Tongue (tissue), 2 donors: ENCODE results near the gene ROM1. TPM values are rescaled to one million over a fixed set of nuclear protein-coding genes. Genes with fewer than 3 reads are reported as not detected.

Experiments used
- DNase-seq: peaks from one replicate; pipeline ENCODE4 v3.0.0-alpha.2; 2015
- total RNA-seq: library from RNA; depleted of rRNA; stranded (reverse); fragments of >200 nt; gene quantifications from one replicate; pipeline ENCODE4 v1.2.3, GENCODE V29; 2014

The ROM1 gene
- total RNA-seq, 1 donor from 2014 or later: 0.72 TPM

DNA sequence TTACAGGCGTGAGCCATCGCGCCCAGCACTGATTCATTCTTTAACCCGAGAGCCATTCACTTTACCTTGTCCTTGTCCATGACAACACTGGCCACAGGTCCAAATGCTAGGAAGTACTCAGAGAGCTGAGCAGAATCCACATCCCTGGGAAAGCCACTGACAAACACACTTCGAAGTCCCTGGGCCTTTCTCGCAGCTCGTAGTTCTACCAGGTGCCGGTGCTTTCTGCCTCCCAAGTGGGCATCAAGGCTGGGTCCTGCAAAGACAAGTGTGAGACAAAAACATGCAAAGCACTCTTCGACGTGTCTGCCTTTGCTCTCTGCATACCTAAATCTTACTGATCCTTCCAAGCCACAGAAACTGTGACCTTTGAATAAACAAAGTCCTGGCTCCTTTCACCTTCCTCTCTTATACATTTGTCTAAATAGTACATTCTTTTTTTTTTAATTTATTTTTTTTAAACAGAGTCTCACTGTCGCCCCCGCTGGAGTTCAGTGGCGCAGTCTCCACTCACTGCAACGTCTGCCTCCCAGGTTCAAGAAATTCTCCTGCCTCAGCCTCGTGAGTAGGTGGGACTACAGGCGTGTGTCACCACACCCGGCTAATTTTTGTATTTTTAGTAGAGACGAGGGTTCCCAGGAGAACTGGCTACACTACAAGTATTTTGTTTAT lies 24.0 kb upstream of the ROM1 start:
- DNase-seq: no peak

DNA sequence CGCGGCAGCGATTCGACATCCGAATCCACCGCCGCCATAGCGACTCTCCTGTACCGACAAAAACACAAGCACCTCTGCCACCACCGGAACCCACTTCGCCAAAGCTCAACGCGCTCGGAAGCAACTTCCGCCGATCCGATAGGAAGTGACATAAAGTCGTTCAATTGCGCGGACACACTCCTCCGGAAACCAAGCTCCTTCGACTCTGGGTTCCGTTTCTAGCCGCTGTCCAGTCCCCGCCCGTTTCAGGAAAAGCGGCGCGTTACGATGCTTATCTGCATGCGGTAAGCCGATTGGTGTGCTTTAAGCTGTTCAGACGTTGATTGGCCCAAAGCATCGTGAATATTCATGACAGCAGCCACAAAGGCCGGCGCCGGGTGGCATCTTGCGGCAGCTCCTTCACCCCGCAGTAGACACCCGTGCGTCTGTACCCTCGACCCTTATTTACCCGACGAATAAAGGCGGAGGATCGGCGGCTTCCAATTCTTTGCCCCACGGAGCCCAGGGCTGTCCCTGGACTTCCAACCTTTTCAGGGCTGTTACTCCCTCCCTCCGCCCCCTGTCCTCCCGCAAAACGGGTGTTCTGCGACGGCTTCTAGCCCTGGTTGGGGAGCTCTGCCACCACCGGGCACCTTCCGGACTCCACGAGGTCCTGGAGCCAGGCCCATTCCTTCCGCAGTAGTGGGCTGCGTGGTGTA lies 21.5 kb upstream of the ROM1 start, which contains the start of gene TUT1:
Gene TUT1, minus strand, starts transcription at position 76 of the 698 bp plus-strand sequence. Its CDS starts 38 bp downstream, at position 38.
- peak; percentile 99 for DNase-seq

GRCh38 chr11:62592146-62592815 lies 20.8 kb upstream of the ROM1 start:
- DNase-seq: no peak

DNA sequence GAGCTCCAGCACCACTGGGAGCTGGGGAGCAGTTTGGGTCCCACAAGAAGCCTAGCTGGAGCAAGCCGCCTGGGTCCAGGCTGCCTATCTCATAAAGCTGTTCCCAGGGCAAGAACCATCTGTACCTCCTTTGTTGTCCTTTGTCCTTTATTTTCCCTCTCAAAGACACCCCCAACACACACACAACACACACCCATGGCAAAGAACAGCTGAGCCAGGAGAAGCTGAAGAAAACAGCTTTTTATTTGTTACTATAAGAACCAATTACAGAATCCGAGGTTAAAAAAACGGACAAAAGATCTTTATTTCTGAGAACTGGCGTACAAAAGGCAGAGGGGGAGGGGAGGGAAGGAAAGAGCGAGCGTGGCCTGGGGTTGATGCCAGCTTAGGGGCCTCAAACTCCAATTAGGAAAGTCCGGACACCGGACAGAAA lies 20.1 kb upstream of the ROM1 start:
- DNase-seq: no peak

- peak; percentile 73 for DNase-seq
Measured at GRCh38 chr11:62593434-62594044, 19.5 kb upstream of the ROM1 start.

DNA sequence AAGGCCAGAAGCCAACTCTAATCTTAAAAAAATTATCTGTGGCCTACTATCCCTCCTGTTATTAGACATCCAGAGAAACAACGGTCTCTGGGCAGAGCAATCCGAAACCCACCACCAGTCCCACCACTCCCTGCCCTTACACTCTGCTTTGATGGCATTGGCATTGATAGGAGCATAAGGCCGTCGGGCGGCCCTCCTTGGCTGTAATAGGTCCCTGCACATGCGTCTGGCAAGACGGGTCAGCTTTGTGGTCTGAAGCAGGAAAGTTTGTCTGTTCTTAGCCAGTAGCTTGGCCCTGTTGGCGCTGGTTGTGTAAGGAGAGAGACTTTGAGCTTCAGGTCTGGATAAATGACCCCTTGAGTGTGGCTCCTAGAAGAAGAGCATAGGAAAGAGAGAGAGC lies 17.9 kb upstream of the ROM1 start:
- DNase-seq: no peak

DNA sequence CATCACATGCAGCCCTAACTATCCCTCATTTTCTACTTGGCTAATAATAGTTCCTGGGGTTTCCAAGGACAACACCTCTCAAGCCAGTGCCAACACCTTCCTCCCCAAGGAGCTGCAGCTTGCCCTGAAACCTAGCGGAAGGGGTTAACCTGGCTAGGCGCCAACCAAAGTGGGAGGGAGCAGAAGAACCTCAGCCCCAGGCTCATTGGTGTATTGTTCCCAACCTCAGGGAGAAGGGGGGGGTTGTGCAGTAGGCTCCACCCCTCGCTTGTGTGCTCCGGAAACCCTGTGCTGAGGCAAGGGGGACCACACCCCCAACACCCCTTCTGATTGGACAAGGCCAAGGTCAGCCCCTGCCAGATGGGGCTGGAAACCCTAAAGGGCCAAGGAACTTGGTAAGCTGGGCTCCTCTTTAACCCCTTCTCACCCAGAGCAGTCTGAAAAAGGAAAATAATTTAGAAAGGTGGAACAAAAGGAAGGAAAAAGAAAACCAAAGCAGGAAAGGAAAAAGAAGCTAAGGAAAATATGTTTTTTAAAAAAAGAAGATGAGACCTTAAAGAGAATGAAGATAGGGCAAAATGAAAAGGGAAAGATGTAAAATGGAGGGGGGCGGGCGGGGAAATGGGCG lies 13.9 kb upstream of the ROM1 start:
- DNase-seq: peak; percentile 98

DNA sequence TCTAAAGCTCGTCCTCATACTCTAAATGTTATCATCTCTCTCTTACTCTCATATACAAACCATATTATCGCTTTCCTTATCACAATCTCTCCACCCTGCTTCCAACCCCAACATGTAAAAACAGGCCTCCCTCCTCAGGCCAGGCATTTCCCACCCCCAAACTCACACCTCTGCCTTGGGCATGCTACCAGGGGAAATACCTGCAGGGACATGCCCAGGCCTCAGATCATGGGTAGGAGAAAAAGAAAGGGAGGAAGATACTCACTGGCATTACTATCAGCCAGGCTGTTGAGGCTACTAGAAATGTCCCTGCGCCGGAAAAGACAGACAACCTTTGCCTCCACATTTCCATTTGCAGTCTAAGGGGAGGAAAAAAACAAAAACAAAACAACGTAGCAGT lies 13.2 kb upstream of the ROM1 start:
- DNase-seq: no peak

GRCh38 chr11:62600367-62601121 lies 12.5 kb upstream of the ROM1 start:
- DNase-seq: no peak

DNA sequence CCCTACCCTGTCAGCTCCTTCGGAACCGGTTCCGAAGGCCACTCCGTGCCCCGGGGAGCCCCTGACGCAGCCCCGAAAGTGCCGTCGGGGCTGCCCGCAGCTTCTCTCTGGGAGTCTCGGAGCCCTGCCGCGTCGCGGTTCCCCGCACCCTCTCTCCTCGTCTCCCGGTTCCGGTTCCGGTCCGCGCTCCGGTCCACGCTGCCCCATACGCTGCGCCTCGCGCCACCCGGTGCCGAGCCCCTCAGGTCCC lies 12.0 kb upstream of the ROM1 start:
- DNase-seq: no peak

DNA sequence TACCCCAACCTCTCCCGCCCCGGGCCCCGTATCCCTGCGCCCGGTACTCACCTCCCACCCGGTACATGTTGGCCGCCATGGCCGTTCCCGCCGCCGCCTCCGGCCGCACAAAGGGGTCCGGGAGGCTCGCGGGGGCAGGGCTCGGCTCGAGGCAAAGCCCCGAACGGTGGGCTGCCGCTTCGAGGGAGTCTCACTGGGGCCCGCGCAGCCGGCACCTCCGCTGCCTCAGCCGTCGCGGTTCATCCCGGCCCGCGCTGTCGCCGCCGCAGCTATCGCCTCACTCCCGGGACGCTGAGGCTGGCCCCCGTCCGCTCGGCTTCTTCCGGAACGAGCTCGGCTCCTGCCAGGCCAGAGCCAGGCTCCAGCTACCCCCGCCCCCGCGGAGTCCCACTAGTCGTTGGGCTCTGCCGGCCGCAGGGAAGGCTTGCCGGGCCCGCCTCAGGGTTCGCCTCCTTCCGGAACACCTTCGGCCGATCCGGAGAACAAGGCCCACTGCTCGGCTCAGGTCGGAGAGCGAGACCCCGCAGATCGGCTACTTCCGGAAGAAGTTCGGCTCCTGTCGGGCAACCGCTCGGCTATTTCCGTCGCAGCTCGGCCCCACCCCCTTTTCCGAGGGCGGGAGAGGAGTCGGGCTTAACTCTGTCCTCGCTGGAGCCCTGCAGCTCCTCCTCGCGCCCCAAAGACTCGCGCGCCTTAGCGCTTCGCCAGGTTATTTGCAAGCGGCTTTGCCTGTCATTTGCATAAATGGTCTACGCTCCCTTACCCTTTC lies 11.5 kb upstream of the ROM1 start, which contains the start of gene MTA2:
Gene MTA2, minus strand, starts transcription at position 494 of the 769 bp plus-strand sequence. Its CDS starts 415 bp downstream, at position 79.
- DNase-seq: peak; percentile 99

DNA sequence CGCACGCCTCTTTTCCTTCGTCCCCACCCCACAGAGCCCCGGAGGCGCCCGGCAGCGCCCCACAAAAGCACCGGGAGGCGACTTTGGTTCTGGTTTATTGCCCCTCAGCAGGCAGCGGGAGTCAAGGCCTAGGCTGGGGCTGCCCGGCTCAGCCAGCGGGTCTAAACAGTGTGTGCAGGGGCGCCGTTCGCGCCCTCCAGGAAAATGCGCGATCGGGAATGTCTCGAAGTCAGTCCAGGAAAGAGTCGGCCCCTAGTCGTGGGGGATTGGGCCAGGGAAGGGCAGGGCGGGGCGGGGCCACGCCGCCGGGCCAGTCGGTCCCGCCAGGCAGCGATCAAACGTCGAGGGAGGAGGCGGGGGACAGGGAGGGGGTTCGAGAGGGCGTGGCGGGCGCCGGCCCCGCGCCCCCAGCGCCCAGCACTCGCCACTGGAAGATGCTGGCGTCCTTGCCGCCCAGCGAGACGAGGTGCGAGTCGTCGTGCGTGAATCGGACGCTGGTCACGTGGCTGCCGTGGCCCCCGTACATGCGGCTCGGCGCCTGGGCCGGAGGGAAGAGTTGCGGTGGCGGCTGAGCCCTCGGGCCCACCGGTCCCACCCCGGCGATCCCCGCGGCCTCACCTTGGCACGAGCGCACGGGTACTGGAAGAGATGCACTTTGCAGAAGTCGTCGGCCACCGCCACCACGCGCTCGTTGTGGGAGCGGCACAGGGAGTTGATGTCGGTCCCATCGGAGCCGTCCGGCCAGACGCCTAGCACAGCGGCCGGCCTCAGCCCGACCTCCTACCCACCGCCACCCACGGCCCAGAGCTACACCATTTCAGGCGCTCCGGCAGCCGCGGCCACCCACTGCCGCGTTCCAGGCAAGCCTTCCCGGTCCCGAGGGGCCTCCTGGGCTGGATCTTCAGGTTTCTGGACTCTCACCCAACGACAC lies 10.7 kb upstream of the ROM1 start:
- DNase-seq: peak; percentile 81

DNA sequence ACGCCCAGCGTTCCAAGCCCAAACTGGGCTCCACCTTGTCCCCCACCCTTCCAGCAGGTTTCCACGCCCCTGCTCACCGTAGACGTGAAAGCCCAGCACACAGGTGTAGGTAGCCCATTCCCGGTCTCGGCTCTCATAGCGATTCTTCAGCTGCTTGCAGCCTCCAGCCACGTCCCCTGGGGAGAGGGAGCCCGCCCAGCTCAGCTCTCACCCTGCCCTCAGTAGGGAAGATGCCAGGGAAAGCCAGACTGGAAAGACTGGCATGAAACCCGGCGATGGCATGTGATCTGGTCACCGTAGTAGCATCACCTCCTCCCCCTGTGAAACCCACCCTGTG lies 10.0 kb upstream of the ROM1 start:
- DNase-seq: no peak

DNA sequence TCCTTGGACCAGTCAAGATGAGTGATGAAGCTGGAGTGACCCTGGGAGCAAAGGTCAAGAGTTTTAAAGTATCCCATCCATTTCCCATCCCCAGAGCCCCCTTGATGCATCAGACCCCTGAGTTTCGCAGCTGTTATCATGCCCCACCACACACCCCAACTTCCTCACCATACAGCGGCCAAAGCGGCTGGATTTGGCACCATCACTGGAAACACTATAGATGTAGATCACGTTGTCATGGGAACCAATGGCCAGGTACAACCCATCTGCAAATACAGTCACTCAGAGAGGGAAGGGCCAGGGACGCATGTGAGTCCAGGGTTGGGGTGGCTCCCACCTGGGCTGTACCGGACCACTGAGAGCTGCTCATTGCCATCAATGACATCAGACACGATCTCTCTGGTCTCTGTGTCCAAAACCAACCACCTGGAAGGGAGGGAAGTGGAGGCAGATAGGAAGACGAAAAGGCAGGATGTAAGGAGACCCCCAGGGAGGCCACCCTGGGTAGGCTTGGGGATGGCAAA lies 9.2 kb upstream of the ROM1 start:
- DNase-seq: no peak

DNA sequence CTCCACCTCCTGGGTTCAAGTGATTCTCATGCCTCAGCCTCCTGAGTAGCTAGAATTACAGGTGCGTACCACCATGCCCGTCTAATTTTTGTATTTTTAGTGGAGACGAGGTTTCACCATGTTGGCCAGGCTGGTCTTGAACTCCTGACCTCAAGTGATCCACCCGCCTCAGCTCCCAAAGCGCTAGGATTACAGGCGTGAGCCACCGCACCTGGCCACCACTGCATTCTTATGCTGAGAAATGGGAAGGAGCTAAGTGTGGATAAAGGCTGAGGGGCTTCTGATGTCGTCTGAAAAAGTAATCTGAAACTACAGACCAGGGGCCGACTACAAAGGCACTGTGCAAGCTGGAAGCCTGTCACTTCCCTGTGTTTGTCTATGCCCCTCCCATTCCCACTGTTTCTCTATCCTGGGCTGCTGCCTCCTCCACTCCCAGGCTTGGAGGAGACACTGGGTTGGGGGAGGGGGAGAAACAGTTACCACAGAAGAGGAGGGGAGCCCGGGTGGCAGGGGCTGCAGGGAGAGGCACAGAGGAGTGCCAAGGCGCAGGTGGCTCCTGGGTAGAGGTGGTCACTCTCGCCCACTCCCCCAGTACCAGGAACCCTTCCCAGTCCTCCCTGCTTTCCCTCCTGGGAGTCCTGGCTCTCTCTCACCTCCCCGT lies 8.5 kb upstream of the ROM1 start:
- no peak for DNase-seq

GRCh38 chr11:62605467-62605866 lies 7.6 kb upstream of the ROM1 start:
- no peak for DNase-seq

GRCh38 chr11:62605902-62606301 lies 7.2 kb upstream of the ROM1 start:
- no peak for DNase-seq

GRCh38 chr11:62607714-62608113 lies 5.3 kb upstream of the ROM1 start:
- no peak for DNase-seq

DNA sequence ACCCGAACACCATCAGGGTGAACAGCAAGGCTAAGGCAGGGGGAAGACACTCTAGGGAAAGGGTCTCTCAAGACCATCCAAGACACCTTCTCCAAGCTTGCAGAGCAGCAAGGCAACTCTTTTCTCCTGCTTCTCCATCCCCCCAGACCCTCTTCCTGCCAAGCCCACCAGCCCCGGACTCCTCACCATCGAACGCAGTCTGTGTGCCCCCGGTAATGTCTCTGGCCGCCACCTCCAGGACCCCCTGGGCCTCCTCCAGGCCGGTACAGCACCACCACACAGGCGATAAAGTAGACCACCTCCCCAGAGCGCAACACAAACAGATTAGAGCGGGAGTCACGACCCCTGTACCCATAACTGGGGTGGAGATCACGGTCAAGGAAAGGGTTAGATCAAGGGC lies 4.3 kb upstream of the ROM1 start:
- no peak for DNase-seq
